Adrenal gland (tissue), 12 donors: ENCODE measurements around the gene NUP210L. TPM values are rescaled to one million over a fixed set of nuclear protein-coding genes. Genes with fewer than 3 reads are reported as not detected.

Source experiments
- DNase-seq, 7 donors: peaks; one replicate each; pipeline ENCODE4 v3.0.0-alpha.2; 2019 to 2020
- H3K27ac ChIP-seq, 5 donors: fragments of 200-600 bp; sonication (generic) in 4 of 5; 1 replicate in 3 of 5; 2 replicates in 2 of 5; pipeline versions ENCODE4 v1.5.1 to v1.8.0; 2016 to 2020; ENCODE audit warnings: mild to moderate bottlenecking in 1 of 5
- H3K27me3 ChIP-seq: fragments of 200-600 bp; 2 replicates; pipeline ENCODE4 v1.8.0; 2021
- H3K36me3 ChIP-seq, 2 donors: fragments of 200-600 bp; replicated peaks in 1 of 2; 1 replicate in 1 of 2; 2 replicates in 1 of 2; pipeline versions ENCODE4 v1.5.1 to v1.8.0; 2018 to 2022
- H3K4me1 ChIP-seq, 2 donors: fragments of 200-600 bp; replicated peaks in 1 of 2; 1 replicate in 1 of 2; 2 replicates in 1 of 2; pipeline versions ENCODE4 v1.5.1 to v1.8.0; 2018 to 2021
- H3K4me3 ChIP-seq, 4 donors: fragments of 200-600 bp; sonication (generic) in 3 of 4; one replicate each; pipeline ENCODE4 v1.5.1; 2016 to 2018
- H3K9me3 ChIP-seq, 3 donors: fragments of 200-600 bp; sonication (generic) in 1 of 3; replicated peaks in 1 of 3; 1 replicate in 2 of 3; 2 replicates in 1 of 3; pipeline versions ENCODE4 v1.5.1 to v1.8.0; 2016 to 2021
- CTCF ChIP-seq, 6 experiments: fragments of 450-650 bp in 4 of 6; fragments of 200-600 bp in 2 of 6; sonication (generic) in 1 of 6; IDR thresholded peaks; 1 replicate in 5 of 6; 2 replicates in 1 of 6; pipeline versions ENCODE4 v1.5.1 to v1.8.0; 2016 to 2021; ENCODE audit warnings: antibody characterized with exemption in 6 of 6, mild to moderate bottlenecking in 2 of 6, moderate library complexity in 1 of 6
- POLR2A ChIP-seq, 2 donors: fragments of 450-650 bp; IDR thresholded peaks; one replicate each; pipeline ENCODE4 v1.6.1; 2017; ENCODE audit warnings: antibody characterized with exemption in 2 of 2, mild to moderate bottlenecking in 2 of 2, moderate library complexity in 1 of 2
- WGBS, 4 donors: extraction: QIAGEN DNeasy Blood & Tissue Kit in 2 of 4; methylation state at CpG; one replicate each; pipeline versions ENCODE4 v1.1.5 to v1.1.7; 2013 to 2017; 5-methylcytosine and 5-hydroxymethylcytosine counted together
- intact Hi-C, 2 donors: fragments of 100-400 bp; cut with DNase I; formaldehyde crosslinking; loops; one replicate each; pipeline versions ENCODE4 v1.14.1 to v1.15.0; 2022 to 2023
- microRNA counts, 2 donors: library from miRNA; unstranded; fragments of <30 nt; microRNA quantifications; one replicate each; lab custom pipeline; 2016
- microRNA-seq, 3 donors: library from miRNA; unstranded; fragments of <30 nt; microRNA quantifications; one replicate each; pipeline ENCODE4, GENCODE V29; 2017 to 2020
- polyA plus RNA-seq, 3 donors: library from polyadenylated mRNA; stranded (reverse); fragments of 200-250 nt in 2 of 3; fragments of 350-450 nt in 1 of 3; fragmentation: Illumina TruSeq in 1 of 3; extraction: RNeasy Lipid Tissue Mini Kit (QIAGEN cat#74804) in 1 of 3; gene quantifications; one replicate each; pipeline ENCODE4 v1.2.3, GENCODE V29; 2013 to 2014
- small RNA-seq, 2 donors: library from RNA; depleted of rRNA; stranded (forward); fragments of <200 nt; gene quantifications; one replicate each; pipeline ENCODE3, GENCODE V24; 2016
- total RNA-seq, 9 donors: library from RNA; depleted of rRNA in 4 of 9; stranded (reverse); fragments of >200 nt in 4 of 9; fragments of 120-200 nt in 1 of 9; fragmentation: NEBNext Ultra II Directional in 1 of 9; extraction: Animal tissue kit (Norgen Biotek cat#: 25700) in 1 of 9; gene quantifications; one replicate each; pipeline versions ENCODE4 v1.1.0 to v1.2.4, GENCODE V29; 2013 to 2023
- donor health status: healthy with polysubstance abuse.
- donor health status: Bipolar disorder and iron deficiency.
- donor health status: DM: yes; HTN: yes; CAD: no.
- donor health status: DM: no; HTN: no; CAD: no.
- donor health status: DM: no; HTN: no; CAD: no.
- donor health status: DM: yes; HTN: yes; CAD: no.

The NUP210L gene
- total and polyA plus RNA-seq, 12 donors: 0.03 to 0.07 (median 0.06) TPM; not detected in 7

- H3K27ac ChIP-seq: peak overlapping the region; percentile 82 to 100 (median 94)
- WGBS, 4 donors: 65 to 82% (median 71%) methylated on average over 3 of the region's 3 CpGs
- no peak for DNase-seq
- intact Hi-C loops: loop anchor here (10.0 kb wide), 1 partner anchor 150 kb away; no protein-coding TSS in a partner anchor
- H3K9me3 ChIP-seq: no peaks in the 10 kb centered on the region
- TF ChIP-seq POLR2A (IDR thresholded peaks at IDR 0.05): no peak
- TF ChIP-seq CTCF (IDR thresholded peaks at IDR 0.05): no peak
- H3K4me1 ChIP-seq: peaks cover 0 to 7% of the 10 kb centered on the region in 2 donors
- H3K36me3 ChIP-seq: peaks cover 0 to 52% of the 10 kb centered on the region in 2 donors
- H3K27me3 ChIP-seq: no peaks in the 10 kb centered on the region
- peak overlapping the region in 2 of 4 donors; percentile 8 to 98 for H3K4me3 ChIP-seq
Measured at GRCh38 chr1:153944827-153945117, 210.1 kb downstream of the NUP210L start.

- Histone ChIP-seq H3K27me3 (no peaks in the 10 kb centered on the region), H3K4me3 (peak overlapping the region in 1 of 4 donors; percentile 98), H3K4me1 (peaks cover 0 to 7% of the 10 kb centered on the region in 2 donors), H3K9me3 (no peaks in the 10 kb centered on the region), H3K27ac (peak overlapping the region in 4 of 5 donors; percentile 92 to 100 (median 96)), H3K36me3 (peaks cover 0 to 52% of the 10 kb centered on the region in 2 donors)
- TF ChIP-seq CTCF (IDR thresholded peaks at IDR 0.05): no peak
- no peak for TF ChIP-seq POLR2A (IDR thresholded peaks at IDR 0.05)
- WGBS, 4 donors: 82 to 84% (median 82%) methylated on average over 13 to 15 of the region's 15 CpGs
- no peak for DNase-seq
- intact Hi-C loops: loop anchor here (10.0 kb wide), 1 partner anchor 149 kb away; no protein-coding TSS in a partner anchor
Measured at GRCh38 chr1:153944005-153944826, 210.7 kb downstream of the NUP210L start.

GRCh38 chr1:153942766-153943549, 211.9 kb downstream of the NUP210L start:
- DNase-seq: no peak
- intact Hi-C loops: loop anchor here (10.0 kb wide), 1 partner anchor 148 kb away; no protein-coding TSS in a partner anchor
- 60 to 93% (median 89%) methylated on average over 3 to 11 of the region's 11 CpGs for WGBS, 4 donors

More at GRCh38 chr1:153942766-153943549, 211.9 kb downstream of the NUP210L start:
- no peak overlapping the region for H3K4me3 ChIP-seq
- no peaks in the 10 kb centered on the region for H3K9me3 ChIP-seq
- no peaks in the 10 kb centered on the region for H3K27me3 ChIP-seq
- no peak for TF ChIP-seq POLR2A (IDR thresholded peaks at IDR 0.05)
- TF ChIP-seq CTCF (IDR thresholded peaks at IDR 0.05): no peak
- peaks cover 0 to 40% of the 10 kb centered on the region in 2 donors for H3K36me3 ChIP-seq
- no peak overlapping the region for H3K27ac ChIP-seq
- H3K4me1 ChIP-seq: peaks cover 0 to 7% of the 10 kb centered on the region in 2 donors

MicroRNA genes within 50 kb of the gene (microRNA counts, 767-probe panel; counts per million panel counts)
- microRNA hsa-miR-190b (lab: Ali Mortazavi, UCI): 0 counts per million in 2 donors

Small RNA genes within 50 kb of the gene (microRNA-seq; reads per million reads assigned to microRNA genes)
- gene MIR190B (8.0 to 19.2 (median 9.9) reads per million in 3 donors), gene MIR5698 (0 to 0.38 (median 0.28) reads per million in 3 donors), gene MIR6737 (0 to 2.0 (median 1.3) reads per million in 3 donors)

Small RNA genes within 50 kb of the gene (small RNA-seq; reads per million reads assigned to genes)
- gene MIR190B (0.12 to 0.58 reads per million in 2 donors), gene MIR5698 (0 reads per million in 2 donors), gene MIR6737 (0.08 to 0.12 reads per million in 2 donors), gene RNU6-179P (0 reads per million in 2 donors)

Other genes starting within 250 kb of the NUP210L start
- gene GATAD2B, start 232.1 kb downstream of the NUP210L start, total RNA-seq: 10 to 100 TPM in 7 of 9 donors, 1 to 10 TPM in 2; 6.4 to 43.3 (median 18.0) TPM
- gene GATAD2B, start 232.1 kb downstream of the NUP210L start, polyA plus RNA-seq: 10 to 100 TPM in 1 of 3 donors, 1 to 10 TPM in 2; 3.0 to 14.2 (median 6.6) TPM
- 10 to 100 TPM in 8 of 9 donors, 1 to 10 TPM in 1; 8.9 to 72.5 (median 34.6) TPM for gene DENND4B, start 208.4 kb downstream of the NUP210L start, total RNA-seq
- 100 to 1,000 TPM in 1 of 3 donors, 10 to 100 TPM in 2; 14.4 to 110 (median 63.7) TPM for gene DENND4B, start 208.4 kb downstream of the NUP210L start, polyA plus RNA-seq
- gene CRTC2, start 196.5 kb downstream of the NUP210L start, total RNA-seq: 10 to 100 TPM in 8 of 9 donors, 1 to 10 TPM in 1; 8.4 to 53.6 (median 31.7) TPM
- 100 to 1,000 TPM in 1 of 3 donors, 10 to 100 TPM in 2; 27.1 to 138 (median 75.0) TPM for gene CRTC2, start 196.5 kb downstream of the NUP210L start, polyA plus RNA-seq
- 100 to 1,000 TPM in 8 of 9 donors, 10 to 100 TPM in 1; 96.5 to 173 (median 115) TPM for gene SLC39A1, start 191.5 kb downstream of the NUP210L start, total RNA-seq
- gene SLC39A1, start 191.5 kb downstream of the NUP210L start, polyA plus RNA-seq: 10 to 100 TPM; 29.1 to 85.1 (median 63.9) TPM
- 10 to 100 TPM in 8 of 9 donors, 1 to 10 TPM in 1; 5.1 to 16.7 (median 15.1) TPM for gene CREB3L4, start 187.2 kb downstream of the NUP210L start, total RNA-seq
- 10 to 100 TPM in 2 of 3 donors, 1 to 10 TPM in 1; 6.3 to 21.8 (median 19.0) TPM for gene CREB3L4, start 187.2 kb downstream of the NUP210L start, polyA plus RNA-seq
- gene JTB, start 177.4 kb downstream of the NUP210L start, total RNA-seq: 100 to 1,000 TPM; 103 to 327 (median 141) TPM
- 100 to 1,000 TPM in 2 of 3 donors, 10 to 100 TPM in 1; 68.3 to 144 (median 140) TPM for gene JTB, start 177.4 kb downstream of the NUP210L start, polyA plus RNA-seq
- gene RAB13, start 168.7 kb downstream of the NUP210L start, total RNA-seq: 100 to 1,000 TPM in 4 of 9 donors, 10 to 100 TPM in 5; 22.9 to 165 (median 86.7) TPM
- gene RAB13, start 168.7 kb downstream of the NUP210L start, polyA plus RNA-seq: 100 to 1,000 TPM; 152 to 328 (median 275) TPM
- 1,000 to 10,000 TPM in 8 of 9 donors, 100 to 1,000 TPM in 1; 943 to 3,069 (median 1,594) TPM for gene RPS27, start 164.3 kb downstream of the NUP210L start, total RNA-seq
- gene RPS27, start 164.3 kb downstream of the NUP210L start, polyA plus RNA-seq: 1,000 to 10,000 TPM; 3,330 to 6,436 (median 4,487) TPM
- gene TPM3, start 37.0 kb upstream of the NUP210L start, total RNA-seq: 100 to 1,000 TPM; 246 to 357 (median 272) TPM
- gene TPM3, start 37.0 kb upstream of the NUP210L start, polyA plus RNA-seq: 100 to 1,000 TPM; 104 to 465 (median 111) TPM
- gene CFAP141, start 51.3 kb upstream of the NUP210L start, total RNA-seq: not detected
- gene CFAP141, start 51.3 kb upstream of the NUP210L start, polyA plus RNA-seq: under 1 TPM in 1 of 3 donors, not detected in 2; 0.51 TPM
- 100 to 1,000 TPM in 4 of 9 donors, 10 to 100 TPM in 5; 51.0 to 152 (median 78.7) TPM for gene UBAP2L, start 65.9 kb upstream of the NUP210L start, total RNA-seq
- gene UBAP2L, start 65.9 kb upstream of the NUP210L start, polyA plus RNA-seq: 100 to 1,000 TPM in 2 of 3 donors, 10 to 100 TPM in 1; 88.9 to 185 (median 101) TPM
- 100 to 1,000 TPM in 3 of 9 donors, 10 to 100 TPM in 6; 80.7 to 121 (median 98.1) TPM for gene HAX1, start 117.6 kb upstream of the NUP210L start, total RNA-seq
- 100 to 1,000 TPM; 180 to 243 (median 182) TPM for gene HAX1, start 117.6 kb upstream of the NUP210L start, polyA plus RNA-seq
- gene AQP10, start 166.0 kb upstream of the NUP210L start, total RNA-seq: under 1 TPM in 1 of 9 donors, not detected in 8; 0.06 TPM
- gene AQP10, start 166.0 kb upstream of the NUP210L start, polyA plus RNA-seq: not detected
- gene ATP8B2, start 170.5 kb upstream of the NUP210L start, total RNA-seq: 10 to 100 TPM; 17.1 to 80.8 (median 26.1) TPM
- gene ATP8B2, start 170.5 kb upstream of the NUP210L start, polyA plus RNA-seq: 10 to 100 TPM in 2 of 3 donors, 1 to 10 TPM in 1; 9.9 to 15.4 (median 11.6) TPM